Measurements from ENCODE around the gene KRT79.

KRT79 gene

DNA sequence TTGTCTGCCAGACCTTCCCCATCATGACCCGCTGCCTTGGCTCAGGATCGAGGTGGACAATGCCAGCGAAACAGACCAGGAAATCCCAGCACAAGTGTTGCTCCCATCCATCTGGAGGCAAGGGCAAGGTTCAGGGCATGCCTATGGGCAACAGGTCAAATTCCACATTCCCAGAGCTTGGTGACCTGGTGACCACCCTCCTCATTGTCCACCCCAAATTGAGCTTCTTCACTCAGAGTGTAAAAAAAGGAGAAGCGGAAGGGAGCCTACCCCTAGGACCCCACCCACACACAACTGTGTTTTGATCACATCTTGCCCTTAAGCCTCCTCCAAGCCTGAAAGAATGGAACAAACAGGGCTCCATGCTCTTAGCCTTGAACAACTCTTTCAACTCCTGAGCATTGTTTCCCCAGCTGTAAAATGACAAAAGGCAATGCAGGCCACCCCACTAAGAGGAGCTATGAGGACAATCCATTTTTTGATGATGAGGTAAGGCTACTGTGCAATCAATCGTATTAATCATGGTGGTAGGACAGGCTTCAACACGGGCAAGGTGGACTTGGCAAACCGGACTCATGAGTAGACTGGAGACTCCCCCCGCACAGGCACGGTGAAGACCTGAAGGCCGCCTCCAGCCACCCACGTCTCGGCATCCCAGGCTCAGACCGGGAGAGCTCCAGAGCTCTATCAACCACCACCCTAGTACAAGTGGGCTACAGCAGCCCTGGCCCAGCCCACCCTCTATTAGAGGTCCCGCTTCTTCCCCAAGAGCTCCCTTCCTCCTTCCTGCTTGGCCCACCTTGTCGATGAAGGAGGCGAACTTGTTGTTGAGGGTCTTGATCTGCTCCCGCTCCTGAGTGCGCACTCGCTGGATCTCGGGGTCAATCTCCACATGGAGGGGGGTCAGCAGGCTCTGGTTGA is 866 bp downstream of the KRT79 start:
- DNase-seq, result no peak

DNA sequence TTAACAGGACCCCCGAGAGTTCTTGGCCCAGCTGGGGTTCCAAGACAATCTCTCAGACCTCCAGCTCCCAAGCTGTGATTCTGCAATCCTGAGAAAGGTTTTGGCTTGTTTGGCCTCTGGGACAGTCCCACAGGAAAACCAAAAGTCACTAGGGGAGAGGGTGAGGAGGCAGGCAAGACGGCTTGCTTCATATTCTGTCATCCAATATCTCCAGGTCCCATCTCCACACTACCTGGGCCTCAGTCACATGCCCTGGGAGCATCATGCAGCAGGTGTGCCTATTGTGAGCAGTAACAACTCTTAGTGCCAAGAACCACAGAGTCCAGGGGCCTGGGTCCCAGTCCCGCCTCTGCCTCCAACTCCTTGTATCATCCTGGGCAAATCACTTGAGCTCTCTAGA is 1.7 kb downstream of the KRT79 start:
- no peak for DNase-seq

DNA sequence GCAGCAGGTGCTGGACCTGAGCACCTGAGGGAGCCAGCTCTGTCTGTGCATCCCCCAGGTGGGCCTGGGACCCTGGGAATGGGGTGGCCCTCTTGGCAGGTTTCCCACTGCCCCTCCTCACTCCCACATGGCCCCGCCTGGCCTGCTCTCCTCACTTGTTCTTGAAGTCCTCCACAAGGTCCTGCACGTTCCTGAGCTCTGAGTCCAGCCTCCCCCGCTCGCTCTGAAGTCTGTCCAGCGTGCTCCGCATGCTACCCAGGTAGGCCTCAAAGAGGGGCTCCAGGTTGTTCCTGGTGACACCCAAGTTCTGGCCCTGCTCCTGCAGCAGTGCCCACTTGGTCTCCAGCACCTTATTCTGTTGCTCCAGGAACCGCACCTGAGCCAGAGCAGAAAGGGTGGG is 2.9 kb downstream of the KRT79 start:
- DNase-seq, result no peak

DNA sequence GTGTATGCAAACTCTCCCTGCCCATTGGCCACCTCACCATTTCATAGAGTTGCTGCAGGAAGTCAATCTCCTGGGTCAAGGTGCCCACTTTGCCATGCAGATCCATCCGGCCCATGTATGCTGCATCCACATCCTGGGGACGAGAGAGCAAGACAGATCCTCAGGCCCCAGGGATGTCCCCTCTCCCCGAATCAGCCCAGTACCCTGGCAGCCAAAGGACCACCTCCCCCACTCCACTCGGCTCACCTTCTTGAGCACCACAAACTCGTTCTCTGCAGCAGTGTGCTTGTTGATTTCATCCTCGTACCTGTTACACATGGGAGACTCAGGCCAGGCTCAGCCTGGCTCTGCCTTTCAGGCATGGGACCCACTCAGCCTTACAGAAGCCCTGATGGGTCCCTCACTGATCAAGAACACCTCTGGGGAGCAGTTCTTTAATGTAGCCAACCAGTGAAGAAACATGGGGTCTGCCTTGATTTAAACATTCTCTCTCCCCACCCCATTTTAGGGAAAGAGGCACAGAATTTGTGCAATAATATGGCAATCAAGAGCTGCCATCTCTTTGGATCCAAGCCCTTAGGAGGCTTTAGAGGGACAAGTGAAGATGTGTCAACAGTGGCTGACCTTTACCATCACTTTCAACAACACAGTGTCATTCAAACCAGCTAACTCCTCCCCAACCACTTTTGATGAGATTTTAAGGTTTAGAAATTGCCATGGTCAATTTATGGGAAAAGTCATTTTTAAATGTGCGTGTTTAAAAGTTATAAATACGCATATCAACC is 3.9 kb downstream of the KRT79 start:
- DNase-seq, result no peak

DNA sequence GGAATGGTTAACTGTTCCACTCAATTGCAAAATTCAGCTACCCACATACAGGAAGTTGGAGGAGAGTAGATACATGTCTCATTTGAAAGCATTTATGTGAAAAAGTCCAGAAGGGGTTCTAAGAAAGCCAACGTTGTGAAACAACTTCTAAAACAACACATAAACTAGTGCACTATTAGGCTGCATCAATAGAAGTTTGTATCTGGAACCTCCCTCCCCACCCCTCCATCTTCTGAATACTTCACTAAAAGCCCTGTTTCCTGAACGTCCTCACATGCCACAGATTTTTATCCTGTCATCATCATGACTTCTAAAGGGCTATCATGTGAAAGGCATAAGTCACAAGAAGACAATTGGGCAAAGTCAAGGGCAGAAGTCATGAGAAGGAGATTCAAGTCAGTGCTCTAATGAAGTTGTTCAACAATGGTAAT is 5.5 kb downstream of the KRT79 start:
- no peak for DNase-seq

DNA sequence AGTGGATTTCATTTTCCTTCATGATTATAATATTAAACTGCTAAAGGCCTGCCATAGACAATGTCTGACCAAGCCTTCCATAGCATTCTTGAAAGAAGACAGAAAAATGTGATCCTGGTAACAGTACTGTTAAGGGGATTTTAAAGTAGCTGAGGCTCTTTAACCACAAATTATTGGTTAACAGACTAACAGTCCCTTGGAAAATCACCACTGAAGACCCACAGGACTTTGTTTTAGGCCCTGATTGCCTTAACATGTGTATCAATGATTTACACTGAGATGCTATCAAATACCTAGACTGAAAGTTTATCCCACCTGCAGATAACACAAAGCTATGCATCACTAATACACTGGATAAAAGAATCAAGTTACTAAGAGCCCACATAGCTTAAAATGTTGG is 6.0 kb downstream of the KRT79 start:
- no peak for DNase-seq

DNA sequence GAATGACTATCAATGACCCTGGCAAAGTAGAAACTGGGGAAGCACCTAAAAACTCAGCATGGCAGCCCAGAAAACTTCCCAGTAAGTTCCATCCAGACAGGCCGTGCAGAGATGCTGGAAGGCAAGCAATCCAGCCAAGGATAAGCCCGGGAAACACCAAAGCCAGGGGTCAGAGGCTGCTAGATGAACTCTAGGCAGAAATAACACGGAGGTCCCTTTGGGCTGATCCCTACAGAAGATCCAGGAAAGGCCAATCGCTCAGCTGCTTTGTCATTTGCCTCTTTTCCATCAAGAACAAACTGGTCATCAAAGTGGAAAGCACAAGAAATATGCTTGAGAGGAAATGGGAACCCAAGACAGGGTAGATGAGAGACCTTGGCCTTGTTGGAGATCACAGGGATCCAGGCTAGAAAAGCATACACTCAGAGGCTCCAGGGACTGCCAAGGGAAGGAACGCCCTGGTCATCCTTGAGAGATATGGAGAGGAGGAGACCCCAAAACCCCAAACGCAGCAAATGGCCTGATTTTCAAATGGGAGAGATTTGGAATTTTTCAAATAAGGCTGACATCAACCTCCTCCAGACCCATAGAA is 6.5 kb downstream of the KRT79 start:
- DNase-seq, result no peak

DNA sequence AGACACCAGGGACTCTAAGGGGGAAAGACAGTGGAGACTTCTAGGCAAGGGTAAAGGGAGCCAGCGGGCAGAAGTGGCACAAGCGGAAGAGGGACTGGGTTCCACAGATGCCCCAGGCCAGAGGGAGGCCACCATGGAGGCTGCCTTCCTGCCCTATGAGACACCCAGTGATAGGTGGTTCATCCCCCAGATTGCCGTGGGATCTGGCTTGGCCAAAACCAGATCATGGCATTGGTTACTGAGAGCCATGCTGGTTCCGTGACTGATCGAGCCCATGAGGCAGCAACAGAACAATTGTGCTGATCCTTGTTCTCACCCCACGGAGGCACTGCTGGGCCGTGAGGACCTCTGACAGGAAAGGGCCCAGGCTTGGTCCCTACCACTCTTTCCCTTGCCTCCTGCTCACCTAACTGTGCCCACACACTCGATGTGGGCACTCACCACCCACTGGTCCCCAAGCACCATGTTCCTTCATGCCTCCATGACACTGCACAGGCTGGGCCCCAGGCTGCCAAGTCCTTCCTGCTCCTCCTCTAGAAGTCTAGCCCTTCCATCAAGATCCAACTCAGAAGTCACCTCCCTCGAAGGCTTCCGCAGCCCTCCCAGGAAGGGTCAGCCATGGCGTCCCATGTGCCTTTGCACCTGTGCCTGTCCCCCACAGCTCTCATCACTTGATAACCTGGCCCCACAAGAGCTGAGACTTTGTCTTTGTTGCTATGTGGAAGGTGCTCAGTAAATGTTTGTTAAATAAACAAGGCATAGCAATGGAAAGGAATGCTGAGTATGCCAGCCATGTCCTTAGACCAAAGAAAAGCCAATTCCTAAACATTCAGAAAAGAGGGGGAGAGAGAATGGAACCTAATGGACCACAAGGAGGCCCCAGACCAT is 7.3 kb downstream of the KRT79 start:
- no peak for DNase-seq

DNA sequence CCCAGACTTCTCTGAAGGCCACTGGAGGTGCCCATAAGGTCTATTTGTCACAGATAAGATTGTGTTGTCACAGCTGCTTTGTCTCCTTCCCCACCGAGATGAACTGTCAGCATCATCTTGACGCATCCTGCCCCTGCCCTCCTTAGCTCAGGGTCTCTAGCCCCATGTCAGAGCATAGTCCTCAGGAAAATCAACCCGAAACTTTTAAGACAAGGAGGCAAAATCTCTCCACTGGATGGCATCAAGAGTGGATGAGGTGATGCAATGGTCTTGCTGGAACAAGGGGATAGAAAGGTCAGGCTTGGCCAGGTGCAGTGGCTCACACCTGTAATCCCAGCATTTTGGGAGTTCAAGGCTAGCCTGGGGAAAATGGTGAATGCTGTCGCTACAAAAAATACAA is 8.2 kb downstream of the KRT79 start:
- DNase-seq, result no peak

DNA sequence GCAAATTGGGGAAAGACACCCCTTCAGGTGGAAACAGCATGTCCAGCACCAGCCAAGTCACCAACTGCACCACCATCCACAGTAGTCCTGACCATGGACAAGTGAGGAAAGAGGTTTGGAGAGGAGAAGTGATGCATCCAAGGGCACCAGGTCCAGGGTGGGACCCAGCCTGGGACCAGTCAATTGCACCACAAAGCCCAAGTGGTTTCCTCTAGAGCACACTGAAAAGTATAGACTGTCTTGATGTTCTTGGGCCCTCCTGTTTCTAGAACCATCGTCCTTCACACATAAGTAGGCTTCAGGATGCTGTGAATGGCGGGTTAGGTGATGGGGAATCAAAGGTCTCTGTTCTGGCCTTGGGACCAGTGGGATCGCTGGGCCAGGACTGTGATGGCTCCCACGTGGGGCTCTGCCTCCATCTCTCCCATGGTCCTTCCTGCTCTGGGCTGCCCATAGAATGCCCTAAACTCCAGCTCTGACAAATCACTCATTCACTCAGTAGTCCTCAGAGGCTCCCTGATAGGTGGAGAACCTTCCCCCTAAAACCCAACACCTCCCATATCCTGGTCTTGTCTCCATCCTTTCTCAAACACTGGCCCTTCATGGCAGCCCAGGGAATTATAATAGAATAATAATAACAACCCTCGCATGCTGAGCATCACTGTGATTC is 9.2 kb downstream of the KRT79 start:
- DNase-seq, result no peak

DNA sequence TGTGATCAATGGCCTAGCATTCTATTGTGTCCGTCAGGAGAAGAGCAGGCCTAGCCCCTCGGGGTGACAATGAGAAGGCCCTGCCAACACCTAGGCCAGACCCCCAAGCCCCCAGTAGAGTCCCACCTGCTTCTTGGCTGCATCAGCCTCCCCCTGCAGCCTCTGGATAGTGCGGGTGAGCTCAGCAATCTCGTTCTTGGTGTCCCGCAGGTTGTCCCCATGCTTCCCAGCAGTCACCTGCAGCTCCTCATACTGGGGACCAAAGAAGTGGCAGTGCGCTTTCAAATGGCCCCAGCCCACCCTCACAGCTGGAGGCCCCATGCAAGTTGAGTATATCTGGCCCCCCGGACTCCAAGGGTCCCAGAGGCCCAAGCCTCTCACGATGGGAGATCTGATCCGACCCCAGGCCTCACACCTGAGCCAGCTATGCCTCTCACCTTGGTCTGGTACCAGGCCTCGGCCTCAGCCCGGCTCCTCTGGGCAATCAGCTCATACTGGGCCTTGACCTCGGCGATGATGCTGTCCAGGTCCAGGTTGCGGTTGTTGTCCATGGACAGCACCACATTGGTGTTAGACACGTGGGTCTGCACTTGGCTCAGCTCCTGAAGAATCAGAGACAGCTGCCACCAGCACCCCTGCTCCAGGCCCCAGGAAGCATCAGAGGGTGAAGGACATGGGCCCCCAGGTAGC is 10.2 kb downstream of the KRT79 start:
- no peak for DNase-seq

DNA sequence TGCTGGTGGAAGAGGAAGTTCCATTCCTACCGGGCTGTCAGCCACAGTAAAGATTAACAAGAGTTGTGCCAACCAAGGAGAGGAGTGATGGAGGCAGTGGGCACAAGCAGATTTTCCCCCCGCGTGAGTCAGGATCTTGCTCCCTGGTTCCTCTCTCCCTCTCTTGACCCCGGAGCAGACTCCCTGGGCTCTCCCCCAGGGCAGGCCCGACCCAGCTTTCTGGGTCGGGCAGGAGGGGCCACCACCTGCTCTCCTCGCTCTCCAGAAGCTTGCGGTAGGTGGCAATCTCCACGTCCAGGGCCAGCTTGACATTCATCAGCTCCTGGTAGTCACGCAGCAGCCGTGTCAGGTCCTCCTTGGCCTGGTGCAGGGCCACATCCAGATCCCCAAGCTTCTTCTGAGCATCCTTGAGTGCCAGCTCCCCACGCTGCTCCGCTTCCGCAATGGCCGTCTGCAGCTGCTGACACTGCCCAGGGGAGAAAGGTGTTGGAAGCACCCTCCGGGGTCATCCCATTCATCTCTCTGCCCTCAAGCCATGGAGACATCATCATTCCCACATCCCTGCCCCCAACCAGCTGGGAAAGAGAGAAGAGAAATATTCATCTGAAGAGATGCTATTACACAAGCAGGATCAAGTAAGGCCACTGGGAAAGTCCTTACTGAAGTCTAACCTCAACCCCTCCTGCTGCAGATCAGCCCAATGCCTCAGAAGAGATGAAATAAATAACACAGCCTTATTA is 11.2 kb downstream of the KRT79 start:
- no peak for DNase-seq

DNA sequence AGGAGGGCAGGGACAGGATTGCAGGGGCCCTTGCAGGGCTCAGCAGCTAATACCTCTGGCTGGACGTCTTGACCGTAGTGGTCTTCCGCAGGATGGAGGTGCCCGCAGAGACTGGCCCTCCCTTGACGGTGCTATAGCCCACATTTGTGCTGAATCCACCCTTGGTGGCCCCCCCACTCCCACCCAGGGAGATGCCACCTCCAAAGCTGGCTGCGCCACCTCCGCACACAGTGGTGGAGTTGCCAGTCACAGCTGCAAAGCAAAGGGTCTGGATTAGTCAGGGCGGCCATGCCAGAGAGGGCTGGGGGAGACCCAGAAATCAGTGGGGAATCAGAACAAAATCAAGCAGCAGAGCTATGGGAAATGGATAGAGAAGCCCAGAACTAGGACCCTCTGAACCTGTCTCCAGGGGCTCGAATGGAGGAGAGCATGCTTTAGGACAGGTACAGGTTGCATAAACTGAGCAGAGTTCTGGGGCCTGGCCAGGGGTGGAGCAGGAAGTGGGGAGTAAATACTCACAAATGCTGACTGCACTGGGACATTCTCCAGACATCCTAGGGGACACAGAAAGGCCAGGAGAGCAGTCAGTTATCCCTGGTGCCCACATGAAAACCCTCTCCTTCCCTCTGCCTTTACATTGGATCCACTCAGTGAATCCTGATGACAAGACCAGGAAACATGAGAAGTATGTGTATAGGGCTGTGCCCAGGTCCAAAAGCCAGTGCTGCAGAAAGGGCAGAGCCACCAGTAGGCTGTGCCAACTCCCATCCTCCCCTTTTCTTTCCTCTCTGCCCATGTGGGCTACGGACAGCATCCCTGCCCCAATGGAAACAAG is 12.1 kb downstream of the KRT79 start:
- no peak for DNase-seq

DNA sequence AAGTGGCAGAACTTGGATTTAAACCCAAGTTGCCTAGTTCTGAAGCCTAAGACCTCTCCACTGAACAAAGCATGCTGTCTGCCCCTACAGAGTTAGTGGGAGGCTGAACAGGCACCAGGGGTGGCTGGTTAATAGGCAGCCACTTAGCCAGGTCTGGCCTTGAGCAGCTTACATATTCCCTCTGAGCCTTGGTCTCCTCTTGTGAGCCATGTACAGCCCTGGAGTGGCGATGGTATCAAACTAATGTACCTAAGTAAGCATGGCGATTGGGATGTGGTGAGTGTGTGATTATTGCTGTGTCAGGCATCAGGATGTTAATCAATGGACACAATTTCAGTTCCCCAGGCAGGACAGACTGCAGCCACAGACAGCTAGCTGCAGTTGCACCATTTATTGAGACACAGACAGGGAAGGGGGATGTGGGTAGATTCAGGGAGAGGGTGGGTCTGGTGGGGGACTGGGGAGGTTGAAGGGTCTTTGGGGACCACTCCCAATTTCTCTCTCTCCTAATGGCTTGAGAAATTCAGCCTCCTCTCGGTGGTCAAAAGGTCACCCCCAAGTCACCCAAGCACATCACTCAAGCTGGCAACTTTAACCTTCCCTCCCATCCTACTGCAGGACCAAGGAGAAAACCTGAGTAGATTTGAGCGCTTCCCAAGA is 12.9 kb downstream of the KRT79 start:
- no peak for DNase-seq

DNA sequence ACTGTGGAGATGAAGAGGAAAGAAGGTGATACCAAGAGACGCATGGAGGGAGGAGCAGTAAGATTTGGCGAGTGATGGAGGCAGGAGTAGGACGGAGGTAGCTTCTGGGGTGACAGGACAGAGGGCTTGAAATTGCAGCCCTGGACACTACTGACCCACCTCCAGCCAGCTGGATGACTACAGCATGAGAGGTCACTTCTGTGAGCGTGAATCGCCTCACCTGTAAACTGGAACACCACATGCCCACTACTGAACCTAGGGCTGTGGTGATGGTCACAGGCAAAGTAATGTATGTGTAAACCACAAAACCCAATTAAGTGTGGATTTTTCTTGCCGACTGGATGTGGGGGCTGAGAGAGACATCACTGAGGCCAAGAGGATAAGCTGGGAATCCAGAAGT is 13.6 kb downstream of the KRT79 start:
- no peak for DNase-seq

DNA sequence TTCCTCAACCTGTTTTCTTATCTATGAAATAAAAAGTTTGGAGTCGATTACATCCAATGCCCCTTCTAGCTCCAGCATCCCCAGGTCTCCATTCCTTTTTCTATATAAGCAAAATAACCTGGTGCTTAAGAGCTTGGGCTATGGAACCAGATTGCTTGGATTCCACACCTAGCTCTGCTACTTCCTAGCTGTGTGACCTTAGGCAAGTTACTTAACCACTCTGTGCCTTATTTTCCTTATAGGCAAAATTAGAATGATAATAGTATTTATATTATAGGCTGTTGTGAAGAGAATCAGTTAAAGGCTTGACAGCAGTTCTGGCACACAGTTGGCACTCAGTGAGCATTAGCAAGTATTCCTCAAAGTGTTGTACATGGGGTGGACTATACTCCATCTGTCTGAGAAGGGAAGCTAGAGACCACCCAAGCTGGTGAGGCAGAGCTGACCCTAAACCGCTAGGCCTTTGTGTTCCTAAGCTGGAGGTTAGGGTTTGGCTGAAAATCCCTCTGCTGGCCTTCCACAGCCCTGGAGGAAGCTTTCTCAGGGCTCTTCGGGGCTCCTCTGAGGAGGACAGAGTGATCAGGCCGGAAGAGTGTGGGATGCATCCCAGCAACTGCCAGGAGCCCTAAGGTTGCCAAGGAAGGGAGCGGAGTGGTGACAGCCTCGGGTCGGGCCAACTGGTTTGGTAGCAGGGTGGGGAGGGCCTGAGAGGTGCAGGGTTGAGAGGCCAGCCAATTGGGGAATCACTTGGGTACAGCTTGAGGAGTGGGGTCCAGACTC is 14.2 kb downstream of the KRT79 start:
- no peak for DNase-seq

DNA sequence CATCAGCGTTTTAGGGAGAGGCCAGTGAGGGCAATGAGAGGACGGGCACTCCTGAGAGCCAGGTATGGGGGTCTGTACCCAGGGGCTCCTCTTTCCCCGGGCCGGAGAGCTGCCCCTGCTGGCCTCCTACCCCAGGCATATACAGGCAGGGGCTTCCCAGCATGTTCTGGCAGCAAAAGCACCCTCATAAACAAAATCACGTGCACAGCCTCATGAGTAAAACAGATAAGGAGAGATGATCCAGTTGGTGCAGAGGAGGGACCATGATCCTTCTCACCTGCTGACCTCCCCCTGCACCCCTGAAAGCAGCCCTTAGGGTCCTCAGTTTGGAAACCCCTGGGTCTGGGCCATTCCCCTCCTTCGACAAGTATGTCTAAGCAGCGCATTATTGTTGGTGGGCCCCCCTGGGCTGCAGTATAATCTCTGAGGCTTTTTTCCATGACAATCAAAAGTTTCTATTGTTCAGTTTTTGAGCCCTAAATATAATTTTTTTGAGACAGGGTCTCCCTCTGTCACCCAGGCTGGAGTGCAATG is 15.2 kb downstream of the KRT79 start:
- DNase-seq, result no peak

DNA sequence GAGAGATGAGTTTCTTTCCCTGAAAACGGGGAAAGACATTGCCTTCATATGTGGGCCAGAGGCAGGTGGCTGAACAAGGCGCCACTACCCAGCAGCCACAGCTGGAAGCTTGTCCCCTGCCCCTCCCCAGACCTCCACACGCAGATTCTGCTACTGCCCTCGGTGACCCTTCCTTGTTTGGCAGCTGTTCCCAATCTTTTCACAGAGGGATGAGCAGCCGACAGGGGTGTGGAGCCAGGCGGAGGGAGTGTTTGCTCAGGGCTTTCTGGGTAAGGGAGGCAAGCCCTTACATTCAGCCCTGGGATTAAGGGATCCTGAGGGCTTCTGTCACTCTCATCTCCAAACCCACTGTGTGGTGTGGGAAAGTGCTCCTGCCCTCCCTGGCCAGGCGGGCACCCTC is 15.7 kb downstream of the KRT79 start:
- no peak for DNase-seq
